Osteoblast (primary cell): Measurements from ENCODE around the gene GLCCI1. TPM values are rescaled to one million over a fixed set of nuclear protein-coding genes. Genes with fewer than 3 reads are reported as not detected.

Experiments
- DNase-seq: peaks from one replicate; pipeline ENCODE4 v3.0.0; 2011; ENCODE audit warnings: low spot score, mixed read lengths; ENCODE audit not compliant: insufficient read length; ENCODE audit errors: missing footprints
- H2AFZ ChIP-seq: 2 replicates; pipeline ENCODE4 v1.6.0; 2011; ENCODE audit warnings: mild to moderate bottlenecking, low read length
- H3K27ac ChIP-seq: 2 replicates; pipeline ENCODE4 v1.5.1; 2011; ENCODE audit warnings: mild to moderate bottlenecking, low read depth, low read length, moderate library complexity
- H3K27me3 ChIP-seq: 2 replicates; pipeline ENCODE4 v1.6.0; 2012; ENCODE audit warnings: mild to moderate bottlenecking, control low read depth, inconsistent platforms, low read length, moderate library complexity; ENCODE audit not compliant: insufficient read depth
- H3K36me3 ChIP-seq: 2 replicates; pipeline ENCODE4 v1.5.1; 2011; ENCODE audit warnings: mild to moderate bottlenecking, low read length, control low read depth, moderate library complexity; ENCODE audit not compliant: insufficient read depth
- H3K4me1 ChIP-seq: 2 replicates; pipeline ENCODE4 v1.5.1; 2011; ENCODE audit warnings: mild to moderate bottlenecking, low read length, control low read depth, moderate library complexity; ENCODE audit not compliant: insufficient read depth
- H3K4me2 ChIP-seq: 2 replicates; pipeline ENCODE4 v1.6.0; 2011; ENCODE audit warnings: mild to moderate bottlenecking, low read length; ENCODE audit not compliant: insufficient read depth
- H3K4me3 ChIP-seq: fragments of 200-600 bp; sonication (generic); 3 replicates; pipeline ENCODE4 v1.5.1; 2012; ENCODE audit warnings: mild to moderate bottlenecking, low read length, inconsistent platforms; ENCODE audit not compliant: insufficient read depth
- H3K79me2 ChIP-seq: 2 replicates; pipeline ENCODE4 v1.6.0; 2012; ENCODE audit warnings: mild to moderate bottlenecking, low read length, control low read depth, inconsistent platforms; ENCODE audit not compliant: insufficient read depth
- H3K9me3 ChIP-seq: 2 replicates; pipeline ENCODE4 v1.5.1; 2011; ENCODE audit warnings: low read depth, low read length, control low read depth
- H4K20me1 ChIP-seq: 2 replicates; pipeline ENCODE4 v1.6.0; 2012; ENCODE audit warnings: mild to moderate bottlenecking, low read length, control low read depth; ENCODE audit not compliant: insufficient read depth
- CTCF ChIP-seq: IDR thresholded peaks from 2 replicates; pipeline ENCODE4 v1.5.1; 2011; ENCODE audit warnings: mild to moderate bottlenecking, low read depth, low read length, moderate library complexity; ENCODE audit errors: extremely low read depth
- total RNA-seq: library from RNA; depleted of rRNA; stranded (reverse); fragments of >200 nt; gene quantifications from 2 replicates; pipeline ENCODE4 v1.2.3, GENCODE V29; 2012

The GLCCI1 gene
- total RNA-seq, 1 donor: 10.1 TPM

GRCh38 chr7:8070451-8071180 is 102.0 kb downstream of the GLCCI1 start:
- DNase-seq: no peak
- no peak for TF ChIP-seq CTCF
- Histone ChIP-seq H3K4me3 (no peak overlapping the region), H2AFZ (no peak overlapping the region), H3K79me2 (peaks cover 21% of the 10 kb centered on the region), H3K36me3 (peaks cover 4% of the 10 kb centered on the region), H3K27me3 (no peaks in the 10 kb centered on the region), H3K4me1 (peaks cover 11% of the 10 kb centered on the region), H3K4me2 (no peak overlapping the region), H3K9me3 (no peaks in the 10 kb centered on the region), H3K27ac (no peak overlapping the region), H4K20me1 (no peaks in the 10 kb centered on the region)

GRCh38 chr7:8078418-8078817 is 109.8 kb downstream of the GLCCI1 start:
- Histone ChIP-seq H4K20me1 (no peaks in the 10 kb centered on the region), H2AFZ (no peak overlapping the region), H3K9me3 (no peaks in the 10 kb centered on the region), H3K36me3 (no peaks in the 10 kb centered on the region), H3K27me3 (no peaks in the 10 kb centered on the region), H3K4me3 (no peak overlapping the region), H3K4me1 (no peaks in the 10 kb centered on the region), H3K4me2 (no peak overlapping the region), H3K27ac (no peak overlapping the region), H3K79me2 (no peaks in the 10 kb centered on the region)
- TF ChIP-seq CTCF: no peak
- DNase-seq: no peak

GRCh38 chr7:8082762-8083161 is 114.2 kb downstream of the GLCCI1 start:
- Histone ChIP-seq H3K4me1 (no peaks in the 10 kb centered on the region), H3K27ac (no peak overlapping the region), H4K20me1 (no peaks in the 10 kb centered on the region), H3K27me3 (no peaks in the 10 kb centered on the region), H3K36me3 (no peaks in the 10 kb centered on the region), H3K79me2 (no peaks in the 10 kb centered on the region), H3K9me3 (no peaks in the 10 kb centered on the region), H3K4me2 (no peak overlapping the region), H3K4me3 (no peak overlapping the region), H2AFZ (no peak overlapping the region)
- TF ChIP-seq CTCF: no peak
- DNase-seq: no peak

GRCh38 chr7:8084836-8085235 is 116.2 kb downstream of the GLCCI1 start:
- Histone ChIP-seq H4K20me1 (no peaks in the 10 kb centered on the region), H3K36me3 (no peaks in the 10 kb centered on the region), H3K79me2 (no peaks in the 10 kb centered on the region), H3K9me3 (no peaks in the 10 kb centered on the region), H3K4me2 (no peak overlapping the region), H3K27ac (no peak overlapping the region), H3K27me3 (no peaks in the 10 kb centered on the region), H3K4me3 (no peak overlapping the region), H2AFZ (no peak overlapping the region), H3K4me1 (no peaks in the 10 kb centered on the region)
- no peak for DNase-seq
- TF ChIP-seq CTCF: no peak
